Cerebellar nuclear complex (tissue), 1 donor: ENCODE measurements around the gene UTF1.
"Not testable (repeated sequence)": the region's sequence is repeated elsewhere in the genome, so short reads cannot be mapped to it uniquely, and the experiment has no call there.

Source experiments
- DNase-seq, 2 experiments: peaks; one replicate each; lab custom pipeline; 2025; lab: John Stamatoyannopoulos, UW

UTF1 gene

GRCh38 chr10:133209641-133210040 lies 20.4 kb upstream of the UTF1 start:
- no peak for DNase-seq

GRCh38 chr10:133210398-133211140 lies 19.4 kb upstream of the UTF1 start:
- DNase-seq = no peak

- DNase-seq = no peak
Measured at GRCh38 chr10:133211141-133211830, 18.7 kb upstream of the UTF1 start.

- DNase-seq = no peak
Measured at GRCh38 chr10:133211959-133212852, 17.8 kb upstream of the UTF1 start.

- DNase-seq = no peak
Measured at GRCh38 chr10:133212853-133213494, 17.0 kb upstream of the UTF1 start.

- no peak for DNase-seq
Measured at GRCh38 chr10:133213641-133214467, 16.2 kb upstream of the UTF1 start.

GRCh38 chr10:133214468-133215410 lies 15.3 kb upstream of the UTF1 start:
- DNase-seq = no peak

GRCh38 chr10:133215586-133215985 lies 14.4 kb upstream of the UTF1 start:
- DNase-seq = no peak

- DNase-seq = no peak
Measured at GRCh38 chr10:133216776-133217175, 13.2 kb upstream of the UTF1 start.

- DNase-seq = no peak
Measured at GRCh38 chr10:133217800-133218589, 12.0 kb upstream of the UTF1 start.

GRCh38 chr10:133218891-133219290 lies 11.1 kb upstream of the UTF1 start:
- no peak for DNase-seq

GRCh38 chr10:133219782-133220181 lies 10.2 kb upstream of the UTF1 start:
- no peak for DNase-seq

GRCh38 chr10:133221331-133221730 lies 8.7 kb upstream of the UTF1 start:
- no peak for DNase-seq

GRCh38 chr10:133221756-133222155 lies 8.3 kb upstream of the UTF1 start:
- DNase-seq = not testable (repeated sequence)

- DNase-seq = no peak
Measured at GRCh38 chr10:133224076-133224475, 5.9 kb upstream of the UTF1 start.

GRCh38 chr10:133224756-133225372 lies 5.2 kb upstream of the UTF1 start:
- no peak for DNase-seq

GRCh38 chr10:133225707-133226191 lies 4.3 kb upstream of the UTF1 start:
- DNase-seq = no peak

- no peak for DNase-seq
Measured at GRCh38 chr10:133226251-133226808, 3.7 kb upstream of the UTF1 start.
